Measurements from ENCODE around the gene ADAM15.

ADAM15 gene

GRCh38 chr1:155023627-155024026 is 27.5 kb upstream of the ADAM15 start:
- Histone ChIP-seq H3K27me3 (ENCODE audit: insufficient read depth, low read length) (no peaks in the 10 kb centered on the region), H3K27ac (ENCODE audit: low read depth, low read length) (no peak overlapping the region), H3K36me3 (ENCODE audit: insufficient read depth, low read length) (no peaks in the 10 kb centered on the region), H3K4me1 (ENCODE audit: insufficient read depth, low read length) (peaks cover 3% of the 10 kb centered on the region; the same call in 1 of the 2 replicates), H3K9me3 (ENCODE audit: insufficient read depth, low read depth, low read length) (no peaks in the 10 kb centered on the region), H3K9ac (ENCODE audit: low read depth, low read length) (no peak overlapping the region), H3K4me3 (ENCODE audit: low read length) (no peak overlapping the region)
- WGBS, result 79% methylated on average over 5 of the region's 5 CpGs

GRCh38 chr1:155024315-155024714 is 26.8 kb upstream of the ADAM15 start:
- H3K9ac ChIP-seq (ENCODE audit: low read depth, low read length), result no peak overlapping the region
- H3K27ac ChIP-seq (ENCODE audit: low read depth, low read length), result no peak overlapping the region
- WGBS, result 95% methylated on average over 9 of the region's 9 CpGs
- H3K4me3 ChIP-seq (ENCODE audit: low read length), result no peak overlapping the region
- H3K4me1 ChIP-seq (ENCODE audit: insufficient read depth, low read length), result peaks cover 3% of the 10 kb centered on the region; the same call in 1 of the 2 replicates
- H3K9me3 ChIP-seq (ENCODE audit: insufficient read depth, low read depth, low read length), result no peaks in the 10 kb centered on the region
- no peaks in the 10 kb centered on the region for H3K36me3 ChIP-seq (ENCODE audit: insufficient read depth, low read length)
- H3K27me3 ChIP-seq (ENCODE audit: insufficient read depth, low read length), result no peaks in the 10 kb centered on the region

GRCh38 chr1:155026154-155026553 is 25.0 kb upstream of the ADAM15 start:
- Histone ChIP-seq H3K27ac (ENCODE audit: low read depth, low read length) (no peak overlapping the region), H3K27me3 (ENCODE audit: insufficient read depth, low read length) (no peaks in the 10 kb centered on the region)
- 61% methylated on average over 9 of the region's 9 CpGs for WGBS

GRCh38 chr1:155026588-155026987 is 24.5 kb upstream of the ADAM15 start:
- no peaks in the 10 kb centered on the region for H3K36me3 ChIP-seq (ENCODE audit: insufficient read depth, low read length)
- H3K27me3 ChIP-seq (ENCODE audit: insufficient read depth, low read length), result no peaks in the 10 kb centered on the region
- 94% methylated on average over 6 of the region's 6 CpGs for WGBS
- no peaks in the 10 kb centered on the region for H3K9me3 ChIP-seq (ENCODE audit: insufficient read depth, low read depth, low read length)
- no peak overlapping the region for H3K27ac ChIP-seq (ENCODE audit: low read depth, low read length)
- H3K4me1 ChIP-seq (ENCODE audit: insufficient read depth, low read length), result peaks cover 3% of the 10 kb centered on the region; the same call in 1 of the 2 replicates
- H3K9ac ChIP-seq (ENCODE audit: low read depth, low read length), result no peak overlapping the region
- H3K4me3 ChIP-seq (ENCODE audit: low read length), result no peak overlapping the region

More at GRCh38 chr1:155026154-155026553, 25.0 kb upstream of the ADAM15 start:
- H3K9ac ChIP-seq (ENCODE audit: low read depth, low read length), result no peak overlapping the region
- H3K4me3 ChIP-seq (ENCODE audit: low read length), result no peak overlapping the region
- peaks cover 3% of the 10 kb centered on the region; the same call in 1 of the 2 replicates for H3K4me1 ChIP-seq (ENCODE audit: insufficient read depth, low read length)
- no peaks in the 10 kb centered on the region for H3K9me3 ChIP-seq (ENCODE audit: insufficient read depth, low read depth, low read length)
- H3K36me3 ChIP-seq (ENCODE audit: insufficient read depth, low read length), result no peaks in the 10 kb centered on the region

GRCh38 chr1:155029513-155030242 is 21.4 kb upstream of the ADAM15 start:
- H3K4me1 ChIP-seq (ENCODE audit: insufficient read depth, low read length), result peaks cover 3% of the 10 kb centered on the region; the same call in 1 of the 2 replicates
- no peaks in the 10 kb centered on the region for H3K27me3 ChIP-seq (ENCODE audit: insufficient read depth, low read length)
- no peak overlapping the region for H3K27ac ChIP-seq (ENCODE audit: low read depth, low read length)
- H3K36me3 ChIP-seq (ENCODE audit: insufficient read depth, low read length), result no peaks in the 10 kb centered on the region
- no peaks in the 10 kb centered on the region for H3K9me3 ChIP-seq (ENCODE audit: insufficient read depth, low read depth, low read length)
- WGBS, result 89% methylated on average over 16 of the region's 16 CpGs
- no peak overlapping the region for H3K9ac ChIP-seq (ENCODE audit: low read depth, low read length)
- no peak overlapping the region for H3K4me3 ChIP-seq (ENCODE audit: low read length)

GRCh38 chr1:155030243-155030795 is 20.8 kb upstream of the ADAM15 start:
- peaks cover 3% of the 10 kb centered on the region; the same call in 1 of the 2 replicates for H3K4me1 ChIP-seq (ENCODE audit: insufficient read depth, low read length)
- H3K9me3 ChIP-seq (ENCODE audit: insufficient read depth, low read depth, low read length), result no peaks in the 10 kb centered on the region
- no peaks in the 10 kb centered on the region for H3K27me3 ChIP-seq (ENCODE audit: insufficient read depth, low read length)
- WGBS, result 90% methylated on average over 15 of the region's 15 CpGs
- no peak overlapping the region for H3K27ac ChIP-seq (ENCODE audit: low read depth, low read length)
- no peaks in the 10 kb centered on the region for H3K36me3 ChIP-seq (ENCODE audit: insufficient read depth, low read length)
- no peak overlapping the region for H3K9ac ChIP-seq (ENCODE audit: low read depth, low read length)
- H3K4me3 ChIP-seq (ENCODE audit: low read length), result no peak overlapping the region

- Histone ChIP-seq H3K36me3 (ENCODE audit: insufficient read depth, low read length) (no peaks in the 10 kb centered on the region), H3K27me3 (ENCODE audit: insufficient read depth, low read length) (no peaks in the 10 kb centered on the region), H3K27ac (ENCODE audit: low read depth, low read length) (no peak overlapping the region), H3K4me3 (ENCODE audit: low read length) (no peak overlapping the region), H3K4me1 (ENCODE audit: insufficient read depth, low read length) (peaks cover 3% of the 10 kb centered on the region; the same call in 1 of the 2 replicates), H3K9ac (ENCODE audit: low read depth, low read length) (no peak overlapping the region), H3K9me3 (ENCODE audit: insufficient read depth, low read depth, low read length) (no peaks in the 10 kb centered on the region)
- WGBS, result 91% methylated on average over 11 of the region's 11 CpGs
Observed at GRCh38 chr1:155030899-155031298, 20.2 kb upstream of the ADAM15 start.

GRCh38 chr1:155032886-155033285 is 18.2 kb upstream of the ADAM15 start:
- Histone ChIP-seq H3K4me3 (ENCODE audit: low read length) (no peak overlapping the region), H3K9ac (ENCODE audit: low read depth, low read length) (no peak overlapping the region), H3K27me3 (ENCODE audit: insufficient read depth, low read length) (no peaks in the 10 kb centered on the region), H3K4me1 (ENCODE audit: insufficient read depth, low read length) (no peaks in the 10 kb centered on the region), H3K9me3 (ENCODE audit: insufficient read depth, low read depth, low read length) (no peaks in the 10 kb centered on the region), H3K36me3 (ENCODE audit: insufficient read depth, low read length) (no peaks in the 10 kb centered on the region), H3K27ac (ENCODE audit: low read depth, low read length) (no peak overlapping the region)
- WGBS, result 92% methylated on average over 12 of the region's 12 CpGs

GRCh38 chr1:155033524-155033923 is 17.6 kb upstream of the ADAM15 start, which contains the start of the genes DCST1 and DCST2:
DCST1 (plus strand) TSS chr1:155033824; CDS start chr1:155034037, 213 bp downstream.
DCST2 (minus strand) TSS chr1:155033781; CDS start chr1:155033701, 80 bp downstream.
- Histone ChIP-seq H3K9me3 (ENCODE audit: insufficient read depth, low read depth, low read length) (no peaks in the 10 kb centered on the region), H3K27me3 (ENCODE audit: insufficient read depth, low read length) (no peaks in the 10 kb centered on the region), H3K4me3 (ENCODE audit: low read length) (no peak within 1 kb of the TSS), H3K4me1 (ENCODE audit: insufficient read depth, low read length) (peaks cover 2% of the 10 kb centered on the region; the same call in 1 of the 2 replicates), H3K27ac (ENCODE audit: low read depth, low read length) (no peak within 1 kb of the TSS), H3K36me3 (ENCODE audit: insufficient read depth, low read length) (no peaks in the 10 kb centered on the region), H3K9ac (ENCODE audit: low read depth, low read length) (no peak within 1 kb of the TSS)
- 93% methylated on average over 9 of the region's 9 CpGs for WGBS

GRCh38 chr1:155034318-155035208 is 16.6 kb upstream of the ADAM15 start:
- Histone ChIP-seq H3K4me3 (ENCODE audit: low read length) (no peak overlapping the region), H3K9me3 (ENCODE audit: insufficient read depth, low read depth, low read length) (no peaks in the 10 kb centered on the region), H3K27ac (ENCODE audit: low read depth, low read length) (no peak overlapping the region), H3K4me1 (ENCODE audit: insufficient read depth, low read length) (peaks cover 3% of the 10 kb centered on the region; the same call in 1 of the 2 replicates), H3K9ac (ENCODE audit: low read depth, low read length) (no peak overlapping the region), H3K36me3 (ENCODE audit: insufficient read depth, low read length) (no peaks in the 10 kb centered on the region), H3K27me3 (ENCODE audit: insufficient read depth, low read length) (no peaks in the 10 kb centered on the region)
- WGBS, result 91% methylated on average over 20 of the region's 20 CpGs

GRCh38 chr1:155035936-155036335 is 15.2 kb upstream of the ADAM15 start:
- no peak overlapping the region for H3K27ac ChIP-seq (ENCODE audit: low read depth, low read length)
- no peaks in the 10 kb centered on the region for H3K36me3 ChIP-seq (ENCODE audit: insufficient read depth, low read length)
- no peak overlapping the region for H3K4me3 ChIP-seq (ENCODE audit: low read length)
- H3K9me3 ChIP-seq (ENCODE audit: insufficient read depth, low read depth, low read length), result no peaks in the 10 kb centered on the region
- H3K9ac ChIP-seq (ENCODE audit: low read depth, low read length), result no peak overlapping the region
- no peaks in the 10 kb centered on the region for H3K27me3 ChIP-seq (ENCODE audit: insufficient read depth, low read length)
- H3K4me1 ChIP-seq (ENCODE audit: insufficient read depth, low read length), result peaks cover 3% of the 10 kb centered on the region; the same call in 1 of the 2 replicates
- WGBS, result 100% methylated on average over 2 of the region's 2 CpGs
